GM06990 (cell line): ENCODE results near the gene PURA.
A peak's percentile ranks its signal among the peaks of the same experiment; 100 is the strongest.
"Not testable (repeated sequence)": the region's sequence is repeated elsewhere in the genome, so short reads cannot be mapped to it uniquely, and the experiment has no call there.

Experiments used
- DNase-seq: peaks from one replicate; pipeline ENCODE4 v3.0.0-alpha.2; 2011; ENCODE audit not compliant: insufficient read length; ENCODE audit errors: extremely low read depth
- H3K27me3 ChIP-seq: replicated peaks from 2 replicates; pipeline ENCODE4 v1.6.0; 2011; ENCODE audit warnings: low read length; ENCODE audit not compliant: control insufficient read depth, insufficient read depth
- H3K36me3 ChIP-seq: 2 replicates; pipeline ENCODE4 v1.5.1; 2011; ENCODE audit warnings: low read length; ENCODE audit not compliant: control insufficient read depth, insufficient read depth
- H3K4me3 ChIP-seq: replicated peaks from 2 replicates; pipeline ENCODE4 v1.5.1; 2011; ENCODE audit warnings: low read depth, mild to moderate bottlenecking, control low read depth, low read length
- TF ChIP-seq, protein P1 (sequence below): IDR thresholded peaks from 2 replicates; pipeline ENCODE4 v1.5.1; 2011; ENCODE audit warnings: low read length, control low read depth, mild to moderate bottlenecking, inconsistent platforms; ENCODE audit not compliant: insufficient read depth, poor library complexity, severe bottlenecking

The PURA gene

DNA sequence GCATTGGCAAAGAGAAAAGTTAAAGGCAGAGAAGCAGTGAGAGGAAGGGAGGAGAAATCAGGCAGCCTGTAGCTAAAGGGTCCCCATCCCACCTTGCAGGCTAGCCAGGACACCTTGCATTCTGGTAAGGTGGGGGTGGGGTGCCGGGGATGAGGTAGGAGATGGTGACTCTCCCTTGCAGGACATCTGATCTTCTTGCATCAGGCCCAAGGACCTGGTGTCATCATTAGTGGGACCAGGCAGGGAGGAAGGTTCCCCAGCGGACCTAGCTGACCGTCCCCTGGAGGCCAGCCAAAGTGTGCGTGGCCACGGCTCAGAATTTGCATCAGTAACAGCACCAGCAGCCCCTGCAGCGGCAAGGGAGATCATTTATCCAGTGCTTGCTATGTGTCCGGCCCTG is 39.3 kb downstream of the PURA start:
- Histone ChIP-seq H3K27me3 (no peaks in the 10 kb centered on the region), H3K4me3 (no peak overlapping the region), H3K36me3 (no peaks in the 10 kb centered on the region)
- DNase-seq = no peak
- TF ChIP-seq, protein P1, sequence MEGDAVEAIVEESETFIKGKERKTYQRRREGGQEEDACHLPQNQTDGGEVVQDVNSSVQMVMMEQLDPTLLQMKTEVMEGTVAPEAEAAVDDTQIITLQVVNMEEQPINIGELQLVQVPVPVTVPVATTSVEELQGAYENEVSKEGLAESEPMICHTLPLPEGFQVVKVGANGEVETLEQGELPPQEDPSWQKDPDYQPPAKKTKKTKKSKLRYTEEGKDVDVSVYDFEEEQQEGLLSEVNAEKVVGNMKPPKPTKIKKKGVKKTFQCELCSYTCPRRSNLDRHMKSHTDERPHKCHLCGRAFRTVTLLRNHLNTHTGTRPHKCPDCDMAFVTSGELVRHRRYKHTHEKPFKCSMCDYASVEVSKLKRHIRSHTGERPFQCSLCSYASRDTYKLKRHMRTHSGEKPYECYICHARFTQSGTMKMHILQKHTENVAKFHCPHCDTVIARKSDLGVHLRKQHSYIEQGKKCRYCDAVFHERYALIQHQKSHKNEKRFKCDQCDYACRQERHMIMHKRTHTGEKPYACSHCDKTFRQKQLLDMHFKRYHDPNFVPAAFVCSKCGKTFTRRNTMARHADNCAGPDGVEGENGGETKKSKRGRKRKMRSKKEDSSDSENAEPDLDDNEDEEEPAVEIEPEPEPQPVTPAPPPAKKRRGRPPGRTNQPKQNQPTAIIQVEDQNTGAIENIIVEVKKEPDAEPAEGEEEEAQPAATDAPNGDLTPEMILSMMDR = no peak

DNA sequence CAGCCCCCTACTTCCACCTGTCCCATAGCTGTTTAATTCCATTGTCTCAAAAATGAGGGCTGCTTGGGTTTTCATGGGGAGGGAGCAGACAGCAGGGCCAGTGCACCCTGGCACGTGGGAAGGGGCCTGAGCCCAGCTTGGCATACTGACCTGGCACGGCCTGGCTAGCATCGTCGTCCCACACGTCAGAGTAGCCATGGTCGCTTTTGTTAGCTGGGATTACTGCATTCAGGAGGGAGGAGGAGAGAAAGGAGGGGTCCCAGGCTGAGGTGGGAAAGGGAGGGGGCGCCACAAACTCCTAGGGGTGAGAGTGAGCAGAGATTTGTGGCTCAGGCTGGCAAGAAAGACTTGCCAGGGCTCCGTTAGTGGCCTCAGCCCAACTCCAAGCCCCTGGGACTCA is 40.0 kb downstream of the PURA start:
- DNase-seq = no peak
- Histone ChIP-seq H3K36me3 (no peaks in the 10 kb centered on the region), H3K27me3 (no peaks in the 10 kb centered on the region), H3K4me3 (no peak overlapping the region)
- TF ChIP-seq, protein P1 = no peak

DNA sequence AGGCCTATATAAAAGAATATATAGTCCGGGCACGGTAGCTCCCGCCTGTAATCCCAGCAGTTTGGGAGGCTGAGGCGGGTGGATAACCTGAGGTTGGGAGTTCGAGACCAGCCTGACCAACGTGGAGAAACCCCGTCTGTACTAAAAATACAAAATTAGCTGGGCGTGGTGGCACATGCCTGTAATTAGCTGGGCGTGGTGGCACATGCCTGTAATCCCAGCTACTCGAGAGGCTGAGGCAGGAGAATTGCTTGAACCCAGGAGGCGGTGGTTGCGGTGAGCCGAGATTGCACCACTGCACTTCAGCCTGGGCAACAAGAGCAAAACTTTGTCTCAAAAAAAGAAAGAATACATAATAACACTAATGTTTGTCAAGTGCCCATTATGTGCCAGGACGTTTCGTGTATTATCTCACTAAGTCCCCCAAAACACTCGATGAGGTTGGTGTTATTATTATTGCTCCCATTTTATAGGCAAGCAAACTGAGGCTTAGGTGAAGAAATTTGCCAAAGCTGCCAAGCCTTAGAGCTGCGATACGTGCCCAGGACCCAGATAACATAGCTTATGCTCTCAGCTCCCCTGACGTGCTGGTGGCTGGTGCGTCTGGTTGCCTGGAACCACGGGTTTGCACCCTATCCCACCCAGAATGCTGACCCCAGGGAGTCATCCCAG is 40.9 kb downstream of the PURA start:
- not testable (repeated sequence) for H3K4me3 ChIP-seq, H3K27me3 ChIP-seq, DNase-seq, H3K36me3 ChIP-seq

DNA sequence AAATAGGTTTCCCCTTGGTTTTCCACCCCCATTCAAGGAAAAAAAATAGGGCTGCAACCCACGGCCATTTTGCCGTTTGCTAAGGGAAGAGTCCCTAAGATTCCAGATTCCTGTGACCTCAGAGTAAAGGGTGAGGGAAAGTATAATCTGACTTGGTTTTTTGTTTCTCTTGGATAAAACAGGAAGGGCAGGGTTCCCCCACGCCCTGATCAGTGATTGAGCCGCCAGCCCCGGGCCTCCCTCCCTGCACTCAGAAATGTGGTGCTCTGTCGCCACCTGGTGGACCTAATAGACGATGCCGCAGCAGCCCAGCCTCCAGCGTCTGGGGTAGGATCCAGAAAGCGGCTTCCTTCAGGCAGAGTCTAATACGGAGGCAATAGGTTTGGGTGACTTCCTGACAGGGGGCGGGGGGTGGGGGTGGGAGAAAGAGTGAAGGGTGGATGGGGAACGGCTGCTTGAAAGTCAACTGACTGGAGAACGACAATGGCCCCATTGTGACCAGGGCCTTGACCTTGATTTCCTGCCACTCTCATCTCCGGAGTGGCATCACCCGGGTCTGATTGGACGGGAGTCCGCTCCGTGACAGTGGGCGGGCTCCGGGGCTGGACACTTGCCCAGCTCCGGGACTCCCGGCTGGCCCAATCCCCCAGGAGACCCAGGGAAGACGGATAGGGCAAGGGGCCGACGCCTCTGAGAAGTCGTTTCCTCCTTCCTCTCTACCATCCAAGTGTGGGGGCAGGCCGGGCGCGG is 43.3 kb downstream of the PURA start:
- no peaks in the 10 kb centered on the region for H3K36me3 ChIP-seq
- H3K4me3 ChIP-seq = peak overlapping the region; percentile 55
- TF ChIP-seq, protein P1 = peak; percentile 91
- no peaks in the 10 kb centered on the region for H3K27me3 ChIP-seq
- DNase-seq = peak; percentile 77

DNA sequence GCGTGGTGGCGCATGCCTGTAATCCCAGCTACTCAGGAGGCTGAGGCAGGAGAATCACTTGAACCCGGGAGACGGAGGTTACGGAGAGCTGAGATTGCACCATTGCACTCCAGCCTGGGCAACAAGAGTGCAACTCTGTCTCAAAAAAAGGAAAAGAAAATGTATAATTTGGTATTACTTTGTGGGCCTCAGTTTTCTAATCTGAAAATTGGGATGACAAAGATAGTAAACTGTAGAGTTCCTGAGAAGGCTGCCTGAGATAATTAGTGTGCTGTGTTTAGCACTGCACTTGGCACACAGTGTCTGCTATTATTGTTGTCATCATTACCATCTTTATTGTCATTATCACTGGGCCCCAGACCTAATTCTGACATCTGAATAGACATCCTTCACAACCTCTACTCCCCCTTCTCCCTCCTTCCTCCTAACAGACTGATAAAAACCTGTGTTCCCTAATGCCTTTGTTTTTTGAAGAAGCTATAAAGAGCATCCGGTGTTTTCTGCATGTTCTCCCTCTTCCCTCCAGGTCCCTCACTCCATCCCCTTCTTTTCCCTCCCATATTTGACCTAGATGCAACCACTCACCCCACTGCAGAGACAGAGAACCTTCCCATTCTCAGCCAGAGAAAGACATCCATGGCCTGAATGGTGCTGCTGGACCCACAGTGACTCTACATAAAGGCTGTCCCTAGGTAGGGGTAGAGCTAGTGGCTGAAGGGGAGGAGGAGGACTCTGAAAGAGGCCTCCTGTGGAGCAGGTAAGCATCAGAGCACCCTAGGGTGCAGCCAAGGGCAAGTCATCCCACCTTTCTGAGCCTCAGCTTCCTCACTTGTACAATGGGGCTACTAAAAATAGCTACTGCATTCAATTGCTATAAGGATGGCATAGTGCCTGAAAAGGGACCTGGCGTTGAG is 45.4 kb downstream of the PURA start:
- TF ChIP-seq, protein P1 = no peak
- DNase-seq = no peak
- Histone ChIP-seq H3K36me3 (no peaks in the 10 kb centered on the region), H3K4me3 (no peak overlapping the region), H3K27me3 (no peaks in the 10 kb centered on the region)

DNA sequence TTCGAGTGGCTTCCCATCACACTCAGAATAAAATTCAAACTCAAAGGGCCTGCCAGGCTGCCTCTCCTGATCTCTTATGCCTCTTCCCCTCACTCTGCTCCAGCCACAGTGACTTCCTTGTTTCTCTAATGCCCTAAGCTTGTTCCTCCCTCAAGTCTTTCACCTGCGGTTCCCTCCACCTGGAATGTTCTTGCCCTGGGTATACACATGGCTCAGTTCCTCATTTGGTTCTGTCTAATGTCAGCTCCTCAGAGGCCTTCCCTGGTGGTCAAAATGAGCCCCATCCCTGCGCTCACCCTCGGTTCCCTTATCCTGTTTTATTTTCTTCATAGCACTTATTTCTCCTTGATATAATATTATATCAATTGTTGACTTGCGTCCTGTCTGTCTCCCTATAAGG is 48.4 kb downstream of the PURA start:
- no peaks in the 10 kb centered on the region for H3K36me3 ChIP-seq
- TF ChIP-seq, protein P1 = no peak

More for the DNA sequence above, 48.4 kb downstream of the PURA start:
- DNase-seq = no peak
- Histone ChIP-seq H3K4me3 (no peak overlapping the region), H3K27me3 (no peaks in the 10 kb centered on the region)
